ENCODE results near the gene FIGNL2.
A peak's percentile ranks its signal among the peaks of the same experiment; 100 is the strongest.

FIGNL2 gene

GRCh38 chr12:51852404-51853137, 4.1 kb upstream of the FIGNL2 start:
- DNase-seq, result no peak

- no peak for DNase-seq
Observed at GRCh38 chr12:51851413-51852124, 3.1 kb upstream of the FIGNL2 start.

GRCh38 chr12:51850965-51851299, 2.4 kb upstream of the FIGNL2 start:
- DNase-seq, result no peak

GRCh38 chr12:51850081-51850964, 1.8 kb upstream of the FIGNL2 start:
- DNase-seq, result no peak

- no peak for DNase-seq
Observed at GRCh38 chr12:51848841-51849735, 570 bp upstream of the FIGNL2 start.

- DNase-seq, result no peak
Observed at GRCh38 chr12:51847643-51848325, 734 bp downstream of the FIGNL2 start.

- DNase-seq, result peak; percentile 18
Observed at GRCh38 chr12:51846911-51847642, 1.4 kb downstream of the FIGNL2 start.

GRCh38 chr12:51846271-51846691, 2.2 kb downstream of the FIGNL2 start:
- no peak for DNase-seq

GRCh38 chr12:51845482-51845881, 3.0 kb downstream of the FIGNL2 start:
- DNase-seq, result no peak

- DNase-seq, result no peak
Observed at GRCh38 chr12:51844854-51845253, 3.7 kb downstream of the FIGNL2 start.

GRCh38 chr12:51841727-51842126, 6.8 kb downstream of the FIGNL2 start:
- DNase-seq, result no peak

GRCh38 chr12:51840966-51841365, 7.6 kb downstream of the FIGNL2 start:
- no peak for DNase-seq

- DNase-seq, result no peak
Observed at GRCh38 chr12:51839310-51839947, 9.1 kb downstream of the FIGNL2 start.

- no peak for DNase-seq
Observed at GRCh38 chr12:51838762-51839161, 9.8 kb downstream of the FIGNL2 start.

- DNase-seq, result no peak
Observed at GRCh38 chr12:51838036-51838435, 10.5 kb downstream of the FIGNL2 start.

- DNase-seq, result no peak
Observed at GRCh38 chr12:51837286-51837685, 11.2 kb downstream of the FIGNL2 start.

GRCh38 chr12:51836827-51837173, 11.7 kb downstream of the FIGNL2 start:
- no peak for DNase-seq

- DNase-seq, result no peak
Observed at GRCh38 chr12:51836041-51836826, 12.3 kb downstream of the FIGNL2 start.

- DNase-seq, result no peak
Observed at GRCh38 chr12:51834411-51834810, 14.1 kb downstream of the FIGNL2 start.

Data from activated effector memory CD4-positive, alpha-beta T cell treated with Interleukin-2 at 50 U/mL for 16 hours (primary cell).